ENCODE results near the gene KCNK1. TPM values are rescaled to one million over a fixed set of nuclear protein-coding genes. Genes with fewer than 3 reads are reported as not detected.
A peak's percentile ranks its signal among the peaks of the same experiment; 100 is the strongest.

KCNK1 gene
- total and polyA plus RNA-seq, 2 of the 8 experiments (the other 6 are each of a cell fraction or from before 2014, with no cell fraction given) = 11.9 to 16.5 TPM

- H3K4me2 ChIP-seq (ENCODE audit: insufficient read depth in 1 of 2, low read depth in 2 of 2, low read length in 2 of 2) = no peak overlapping the region
- CTCF ChIA-PET (ENCODE audit: partially characterized antibody) = interaction anchor here (0.5 to 1.5 kb wide), 5 partner anchors 34 to 677 kb away, joined by 3 to 4 read pairs (median 3); no protein-coding TSS in a partner anchor
- H3K9ac ChIP-seq (replicated peaks in 1 of 4; ENCODE audit: extremely low read depth in 1 of 4, low read depth in 3 of 4, low read length in 3 of 4) = no peak overlapping the region
- no peaks in the 10 kb centered on the region for H3K23me2 ChIP-seq (ENCODE audit: low read depth, low read length)
- H2BK5ac ChIP-seq (ENCODE audit: low read depth, low read length) = no peak overlapping the region
- no peak overlapping the region for H3K18ac ChIP-seq (ENCODE audit: extremely low read depth, low read length)
- H4K20me1 ChIP-seq (replicated peaks in 1 of 2; ENCODE audit: control insufficient read depth in 1 of 2, insufficient read depth in 2 of 2, low read length in 2 of 2) = no peaks in the 10 kb centered on the region
- no peak overlapping the region for H2BK20ac ChIP-seq (ENCODE audit: low read length)
- H3K79me2 ChIP-seq (ENCODE audit: control insufficient read depth in 1 of 2, insufficient read depth in 2 of 2, low read length in 2 of 2) = no peaks in the 10 kb centered on the region
- no peak for FAIRE-seq
- H3K79me1 ChIP-seq (ENCODE audit: low read depth, low read length) = no peaks in the 10 kb centered on the region
- POLR2A ChIA-PET (ENCODE audit: partially characterized antibody) = no interaction called here
- H3K27me3 ChIP-seq (replicated peaks in 1 of 4; ENCODE audit: control insufficient read depth in 3 of 4, extremely low read depth in 1 of 4, insufficient read depth in 3 of 4, low read length in 3 of 4) = no peaks in the 10 kb centered on the region
- no peak for DNase-seq (ENCODE audit: low read depth in 1 of 2, low spot score in 2 of 2)
- H2AK5ac ChIP-seq (ENCODE audit: low read depth, low read length) = no peak overlapping the region
- H3K14ac ChIP-seq (ENCODE audit: insufficient read length) = no peak overlapping the region
- H3K4me1 ChIP-seq (replicated peaks in 1 of 4; ENCODE audit: control insufficient read depth in 3 of 4, insufficient read depth in 4 of 4, low read length in 3 of 4) = peaks cover 0 to 4% (median 4%) of the 10 kb centered on the region in 4 experiments; a peak in 5 of 7 replicates
- H3K36me3 ChIP-seq (ENCODE audit: control insufficient read depth in 2 of 4, insufficient read depth in 4 of 4, low read length in 3 of 4) = peaks cover 0 to 6% (median 3%) of the 10 kb centered on the region in 4 experiments; a peak in 3 of 8 replicates
- H3K56ac ChIP-seq (replicated peaks; ENCODE audit: insufficient read length, low read depth, low read length) = no peak overlapping the region
- no peak overlapping the region for H3K4ac ChIP-seq (replicated peaks; ENCODE audit: insufficient read length, low read depth, low read length)
- no peak overlapping the region for H4K8ac ChIP-seq (ENCODE audit: extremely low read depth, insufficient read depth, low read length)
- H3K27ac ChIP-seq (ENCODE audit: low read depth, low read length) = no peak overlapping the region
- H2AFZ ChIP-seq (ENCODE audit: low read length) = no peak overlapping the region
- no peak overlapping the region for H4K91ac ChIP-seq (replicated peaks; ENCODE audit: insufficient read length, low read length)
- H4K5ac ChIP-seq (ENCODE audit: insufficient read length, low read depth, low read length) = no peak overlapping the region
- no peak overlapping the region for H2BK15ac ChIP-seq (ENCODE audit: low read length)
- 85% methylated on average over 4 of the region's 4 CpGs; no CpG with 5 or more reads in 1 of the 2 experiments for WGBS, 2 experiments (ENCODE audit: extremely low coverage in 1 of 2, insufficient coverage in 1 of 2, insufficient read length in 1 of 2, insufficient replicate concordance in 2 of 2, low coverage in 1 of 2, low lambda C conversion rate in 2 of 2, missing lambda C conversion rate in 1 of 2)
- no peak overlapping the region for H3K23ac ChIP-seq (ENCODE audit: insufficient read length)
- H2BK12ac ChIP-seq (ENCODE audit: low read depth, low read length) = no peak overlapping the region
- H3K4me3 ChIP-seq (ENCODE audit: extremely low read depth in 1 of 4, insufficient read depth in 2 of 4, low read depth in 3 of 4, low read length in 4 of 4) = no peak overlapping the region
- H3K9me3 ChIP-seq (ENCODE audit: insufficient read depth in 2 of 2, low read depth in 1 of 2, low read length in 1 of 2) = no peaks in the 10 kb centered on the region
- no peak overlapping the region for H2BK120ac ChIP-seq (replicated peaks; ENCODE audit: low read depth, low read length)
- no peak for TF ChIP-seq SIN3A (conservative IDR thresholded peaks at IDR 0.05 in 1 of 2, IDR thresholded peaks at IDR 0.05 in 1 of 2; ENCODE audit: low read depth in 1 of 2, low read length in 2 of 2)
- TF ChIP-seq POLR2A (IDR thresholded peaks at IDR 0.05; ENCODE audit: control extremely low read depth in 1 of 2, low read depth in 2 of 2, low read length in 2 of 2) = no peak
- no peak for TF ChIP-seq CEBPB (IDR thresholded peaks at IDR 0.05; ENCODE audit: low read depth, low read length)
- peak; percentile 25; the same call in 1 of the 2 replicates for TF ChIP-seq MAX (IDR thresholded peaks at IDR 0.05)
- no peak for TF ChIP-seq TAF1 (IDR thresholded peaks at IDR 0.05; ENCODE audit: low read depth, low read length)
- no peak for TF ChIP-seq EP300 (IDR thresholded peaks at IDR 0.05; ENCODE audit: borderline replicate concordance in 1 of 2, low read depth in 2 of 2, low read length in 2 of 2)
- no peak for TF ChIP-seq SIRT6 (IDR thresholded peaks at IDR 0.05; ENCODE audit: low read length)
- TF ChIP-seq PHF8 (conservative IDR thresholded peaks at IDR 0.05; ENCODE audit: low read depth, low read length) = no peak
- no peak for TF ChIP-seq CBX5 (IDR thresholded peaks at IDR 0.05; ENCODE audit: low read depth, low read length)
- TF ChIP-seq NRF1 (IDR thresholded peaks at IDR 0.05; ENCODE audit: low read depth, low read length) = no peak
- no peak for TF ChIP-seq TEAD4 (IDR thresholded peaks at IDR 0.05; ENCODE audit: low read depth, low read length)
- TF ChIP-seq CTCF (IDR thresholded peaks at IDR 0.05; ENCODE audit: control extremely low read depth in 1 of 3, insufficient read depth in 1 of 3, low read depth in 1 of 3, low read length in 3 of 3) = peak; percentile 24 to 41 (median 36); a peak in 3 of 4 replicates
Observed at GRCh38 chr1:233675893-233676292, 62.0 kb downstream of the KCNK1 start.

All from H1 (cell line).